LHCN-M2 (cell line): ENCODE data around the gene CENPA. TPM values are rescaled to one million over a fixed set of nuclear protein-coding genes. Genes with fewer than 3 reads are reported as not detected.
"Not testable (repeated sequence)": the region's sequence is repeated elsewhere in the genome, so short reads cannot be mapped to it uniquely, and the experiment has no call there.

Experiments
- DNase-seq: peaks from one replicate; pipeline ENCODE4 v3.0.0-alpha.2; 2012; ENCODE audit warnings: low read depth
- total RNA-seq: library from RNA; depleted of rRNA; stranded (reverse); fragments of >200 nt; gene quantifications from 2 replicates; pipeline ENCODE4 v1.2.3, GENCODE V29; 2014

Gene CENPA
- total RNA-seq, 1 experiment from 2014 or later = 22.1 TPM

DNA sequence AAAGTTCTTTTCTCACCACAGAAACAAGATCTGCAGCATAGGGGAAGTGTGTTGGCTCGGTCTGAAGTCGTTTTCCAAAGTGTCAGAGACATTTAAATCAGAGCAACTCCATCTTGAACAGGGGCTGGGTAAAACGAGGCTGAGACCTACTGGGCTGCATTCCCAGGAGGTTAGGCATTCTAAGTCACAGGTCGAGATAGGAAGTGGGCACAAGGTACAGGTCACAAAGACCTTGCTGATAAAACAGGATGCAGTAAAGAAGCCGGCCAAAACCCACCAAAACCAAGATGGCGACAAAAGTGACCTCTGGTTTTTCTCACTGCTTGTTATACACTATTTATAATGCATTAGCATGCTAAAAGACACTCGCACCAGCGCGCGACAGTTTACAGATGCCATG is 24.9 kb upstream of the CENPA start:
- DNase-seq = not testable (repeated sequence)

DNA sequence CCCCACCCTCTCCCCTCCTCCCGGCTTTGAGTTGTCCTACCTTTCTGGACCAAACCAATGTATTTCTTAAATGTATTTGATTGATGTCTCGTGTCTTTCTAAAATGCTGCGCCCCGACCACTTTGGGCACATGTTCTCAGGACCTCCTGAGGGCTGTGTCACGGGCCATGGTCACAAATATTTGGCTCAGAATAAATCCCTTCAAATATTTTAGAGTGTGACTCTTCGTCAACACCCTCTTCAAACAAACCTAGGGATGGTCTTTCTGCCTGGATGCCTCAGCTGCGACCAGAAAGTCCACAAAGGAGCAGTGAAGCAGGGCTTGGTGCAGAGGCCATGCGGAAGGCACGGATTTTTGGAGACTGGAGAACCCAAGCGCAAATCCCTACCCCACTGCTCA is 22.8 kb upstream of the CENPA start:
- no peak for DNase-seq

DNA sequence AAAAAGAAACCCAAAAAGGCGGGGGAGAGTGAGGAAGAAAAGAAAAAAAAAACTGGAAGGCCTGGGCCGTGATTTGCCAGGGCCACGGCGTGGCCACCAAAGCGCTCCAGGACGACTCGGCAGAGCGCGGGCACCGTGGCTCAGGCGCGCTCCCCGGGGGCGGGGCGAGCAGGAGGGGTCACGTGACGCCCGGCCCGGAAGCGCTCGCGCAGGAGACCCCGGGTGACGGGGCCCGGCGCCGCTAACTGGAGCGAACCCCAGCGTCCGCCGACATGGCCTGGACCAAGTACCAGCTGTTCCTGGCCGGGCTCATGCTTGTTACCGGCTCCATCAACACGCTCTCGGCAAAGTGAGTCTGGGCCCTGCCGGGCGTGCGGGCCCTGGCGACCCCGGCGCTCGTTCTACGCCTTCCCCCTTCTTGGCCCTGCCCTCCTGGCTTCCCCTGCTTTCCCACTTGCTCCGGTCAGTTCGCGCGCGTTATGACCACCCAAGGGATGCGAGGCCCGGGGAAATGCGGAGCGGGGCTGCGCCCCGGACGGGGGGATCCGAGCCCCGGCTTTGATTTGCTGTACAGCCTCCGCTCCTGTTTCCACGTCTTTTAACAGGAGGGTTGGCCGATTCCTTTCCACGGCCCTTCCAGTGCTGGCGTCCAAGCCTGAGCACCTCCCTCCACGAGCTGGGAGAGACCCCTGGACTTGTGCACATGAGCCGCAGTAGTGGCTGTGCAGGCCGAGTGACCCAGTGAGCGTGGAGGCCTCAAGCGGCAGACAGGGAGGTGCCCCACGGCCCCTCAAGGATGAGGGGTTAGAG is 21.6 kb upstream of the CENPA start, which contains the start of gene SLC35F6:
SLC35F6 (plus strand) TSS at position 207 of the 810 bp plus-strand sequence; CDS start at position 273, 66 bp downstream.
- DNase-seq = peak; percentile 78

DNA sequence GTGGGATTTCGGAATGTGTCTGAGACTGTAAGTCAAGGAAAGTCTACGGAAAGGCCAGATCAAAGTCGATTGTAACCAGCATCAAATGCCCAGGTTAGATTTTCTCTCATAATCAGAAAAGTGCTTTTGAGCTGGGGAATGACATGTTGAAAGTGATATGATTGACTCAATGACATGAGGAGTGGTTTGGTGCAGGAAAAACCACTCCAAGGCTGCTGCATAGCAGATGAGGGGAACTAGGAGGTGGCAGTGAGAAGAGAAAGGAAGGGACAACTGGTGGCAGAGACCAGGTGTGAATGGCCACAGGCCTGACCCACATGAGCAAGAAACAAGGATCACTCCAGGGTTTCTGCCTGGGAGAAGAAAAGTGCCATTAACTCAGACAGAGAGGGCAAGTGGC is 20.9 kb upstream of the CENPA start:
- DNase-seq = no peak

DNA sequence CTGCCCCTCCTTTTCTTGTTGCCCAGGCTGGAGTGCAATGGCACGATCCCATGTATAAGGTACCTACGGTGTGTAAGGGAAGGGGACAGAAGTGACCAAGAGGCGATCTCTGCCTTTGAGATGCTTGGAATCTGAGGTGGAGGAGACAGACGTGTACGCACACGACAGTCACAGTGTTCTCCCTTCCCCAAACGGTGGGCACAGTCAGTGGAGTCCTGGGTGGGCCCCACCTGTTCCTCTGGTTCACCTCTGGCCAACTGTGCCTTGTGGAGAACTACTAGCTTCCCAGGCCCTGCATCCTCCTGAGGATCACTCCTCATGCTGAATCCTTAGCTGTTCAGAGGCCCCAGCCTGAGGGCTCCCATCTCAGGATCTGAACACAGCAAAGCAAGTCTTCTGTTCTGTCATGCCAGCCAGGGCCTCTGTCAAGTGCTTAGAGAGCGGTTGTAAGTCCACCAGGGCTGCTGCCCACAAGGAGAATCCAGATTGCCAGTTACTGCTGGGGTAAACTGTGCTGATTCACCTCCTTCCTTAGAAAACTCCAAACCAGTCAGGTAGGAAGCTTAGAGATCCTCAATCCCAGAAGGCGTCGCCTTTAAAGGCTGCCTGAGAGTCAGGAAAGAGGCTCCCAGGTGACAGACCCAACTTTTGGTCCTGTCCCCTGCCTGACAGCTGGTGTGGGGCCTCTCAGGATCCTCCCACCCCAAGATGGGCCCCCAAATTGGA is 20.2 kb upstream of the CENPA start:
- no peak for DNase-seq

DNA sequence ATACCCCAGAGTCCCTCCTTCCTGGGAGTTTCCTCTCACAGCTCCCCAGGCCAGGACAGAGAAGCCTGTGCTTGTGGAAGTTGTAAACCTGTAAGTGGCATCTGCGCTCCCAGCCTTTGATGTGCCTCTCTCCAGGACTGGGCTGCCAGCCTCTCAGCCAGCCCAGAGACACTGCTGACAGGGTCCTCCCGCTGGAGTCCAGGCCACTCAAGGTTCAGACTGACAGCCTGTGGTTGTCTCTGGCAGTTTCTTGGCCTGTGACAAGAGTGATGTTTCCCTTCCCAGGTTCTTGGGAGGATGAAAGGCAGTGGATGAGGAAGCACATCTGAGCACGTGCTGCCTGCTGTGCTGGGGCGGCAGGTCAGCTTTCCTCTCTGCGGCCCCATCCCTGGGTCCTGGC is 18.7 kb upstream of the CENPA start:
- no peak for DNase-seq

DNA sequence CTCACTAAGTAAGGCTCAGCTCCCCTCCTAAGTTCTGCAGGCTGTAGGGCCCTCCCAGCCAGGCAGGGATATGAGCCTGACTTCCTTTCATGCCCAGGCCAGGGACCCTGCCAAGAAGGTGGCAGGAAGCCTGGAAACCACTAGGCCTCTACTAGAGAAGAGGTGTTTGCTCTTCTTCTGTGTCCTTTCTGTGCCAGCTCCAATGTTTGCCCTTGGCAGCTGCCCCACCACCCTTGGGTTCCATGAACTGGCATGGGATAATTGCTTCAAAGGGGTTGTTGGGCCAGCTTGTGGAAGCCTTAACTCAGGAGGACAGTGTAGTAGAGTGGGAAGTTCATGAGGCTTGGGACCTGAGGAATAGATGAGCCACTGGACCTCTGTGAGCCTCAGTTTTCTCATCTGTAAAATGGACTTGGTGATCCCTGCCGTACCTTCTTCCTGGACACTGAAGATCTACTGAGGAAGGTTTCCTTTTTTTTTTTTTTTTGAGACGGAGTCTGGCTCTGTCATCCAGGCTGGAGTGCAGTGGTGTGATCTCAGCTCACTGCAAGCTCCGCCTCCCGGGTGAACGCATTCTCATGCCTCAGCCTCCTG is 17.9 kb upstream of the CENPA start:
- DNase-seq = no peak

DNA sequence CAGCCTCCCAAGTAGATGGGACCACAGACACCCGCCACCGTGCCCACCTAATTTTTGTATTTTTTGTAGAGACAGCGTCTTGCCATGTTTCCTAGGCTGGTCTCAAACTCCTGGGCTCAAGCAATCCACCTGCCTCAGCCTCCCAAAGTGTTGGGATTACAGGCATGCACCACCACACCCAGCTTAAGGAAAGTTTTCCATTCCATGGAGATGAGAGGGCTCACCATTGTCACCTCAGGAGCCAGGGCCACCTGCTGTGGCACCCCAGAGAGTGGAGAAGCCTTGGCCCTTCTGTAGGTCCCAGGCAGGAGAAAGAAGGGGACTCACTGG is 17.1 kb upstream of the CENPA start:
- no peak for DNase-seq

DNA sequence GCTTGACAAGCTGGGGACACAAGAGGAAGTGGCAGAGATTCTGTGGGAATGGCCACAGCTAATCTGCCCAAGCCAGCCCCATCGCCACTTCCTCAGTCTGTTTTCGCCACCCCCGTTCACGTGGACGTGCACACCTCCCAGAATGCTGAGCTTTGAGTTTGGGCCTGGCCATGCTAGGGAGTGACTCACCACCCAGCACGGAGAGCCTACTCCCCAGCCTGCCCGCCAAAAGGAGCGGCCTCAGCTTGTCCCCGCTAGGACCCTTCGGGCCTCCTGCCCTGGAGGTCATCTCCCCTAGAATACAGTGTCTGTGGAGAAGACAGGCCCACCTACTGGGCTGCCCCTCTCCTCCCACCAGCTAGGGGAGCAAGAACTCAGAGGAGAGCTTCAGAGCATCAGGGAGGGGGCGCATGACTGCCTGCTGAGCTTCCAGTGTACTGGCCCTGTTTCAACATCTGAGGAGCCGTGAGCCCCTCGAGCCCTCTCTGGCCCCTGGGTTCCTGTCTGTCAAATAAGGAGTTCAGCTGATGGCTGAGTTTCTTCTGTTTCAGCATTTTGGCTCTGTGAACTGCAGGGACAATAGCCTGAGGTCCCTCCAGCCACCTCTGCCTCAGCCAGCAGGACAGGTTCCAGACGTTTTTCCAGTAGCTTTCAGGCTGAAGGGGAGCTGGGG is 16.6 kb upstream of the CENPA start:
- DNase-seq = no peak

DNA sequence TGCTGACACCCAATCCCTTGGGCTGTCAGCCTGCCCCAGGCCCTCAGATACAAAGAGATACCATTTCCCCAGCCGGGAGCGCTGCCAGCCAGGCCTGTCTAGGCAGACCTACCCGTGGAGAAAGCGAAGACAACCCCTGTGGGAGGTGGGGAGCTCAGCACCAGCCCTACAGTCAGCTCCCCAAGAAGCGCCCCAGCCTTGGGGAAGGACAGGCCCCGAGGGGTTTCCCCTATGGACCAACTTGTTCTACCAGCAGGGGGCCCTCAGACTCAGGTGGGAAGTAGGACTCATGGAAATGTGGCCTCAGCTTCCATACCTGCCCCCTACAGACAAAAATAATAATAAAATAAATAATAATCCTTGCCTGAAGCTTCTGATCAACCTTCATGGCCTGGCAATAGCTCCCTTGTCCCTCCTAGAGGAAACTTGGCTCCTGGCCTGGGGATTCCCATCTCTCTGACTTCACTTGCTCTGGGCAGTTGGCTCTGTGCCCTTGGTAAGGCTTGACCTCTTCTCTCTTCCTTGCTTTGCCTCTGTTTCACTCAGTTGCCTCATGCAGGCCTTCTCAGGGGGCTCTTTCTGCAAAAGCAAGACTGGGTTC is 14.8 kb upstream of the CENPA start:
- peak; percentile 28 for DNase-seq

DNA sequence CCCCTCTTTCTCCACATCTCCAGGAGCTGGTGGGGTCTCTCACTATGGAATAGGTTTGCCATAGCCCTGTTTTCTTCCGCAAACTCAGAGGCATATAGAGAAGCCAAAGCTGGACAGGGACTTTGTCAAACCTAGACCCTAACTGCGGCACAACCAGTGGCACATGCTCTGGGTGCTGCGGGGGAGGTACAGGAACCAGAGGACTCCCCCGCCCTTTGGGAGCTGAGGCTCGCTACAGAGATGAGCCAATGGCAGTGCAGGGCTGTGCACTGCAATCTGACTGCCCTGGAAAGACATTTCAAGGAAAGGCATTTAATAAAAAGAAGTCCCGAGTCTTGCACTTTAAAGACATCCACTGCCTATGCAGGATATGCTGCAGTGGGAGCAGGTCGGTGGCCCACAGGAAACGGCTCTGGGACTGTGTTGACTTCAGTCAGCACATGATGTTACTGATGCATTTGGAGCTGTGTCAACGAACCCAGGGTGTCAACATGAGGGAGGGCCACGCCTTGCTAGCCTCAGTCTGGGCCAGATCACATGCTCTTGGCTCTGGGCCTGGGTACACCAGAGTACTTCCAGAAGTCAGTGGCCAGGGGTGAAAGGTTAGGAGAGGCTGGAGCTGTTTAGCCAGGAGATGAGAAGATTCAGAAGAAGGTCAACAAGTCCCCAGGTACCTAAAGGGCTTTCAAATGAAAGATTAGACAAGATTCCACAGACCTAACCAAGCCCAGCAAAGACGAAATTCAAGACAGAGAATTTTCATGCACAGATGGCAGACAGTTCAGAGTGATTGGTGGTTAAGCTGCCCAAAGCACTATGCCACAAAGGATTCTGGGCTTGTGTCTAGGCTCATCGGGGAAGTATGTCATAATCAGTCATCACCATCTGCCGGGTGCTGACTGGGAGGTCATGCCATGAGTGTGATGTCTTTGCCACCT is 13.5 kb upstream of the CENPA start:
- peak; percentile 91 for DNase-seq

DNA sequence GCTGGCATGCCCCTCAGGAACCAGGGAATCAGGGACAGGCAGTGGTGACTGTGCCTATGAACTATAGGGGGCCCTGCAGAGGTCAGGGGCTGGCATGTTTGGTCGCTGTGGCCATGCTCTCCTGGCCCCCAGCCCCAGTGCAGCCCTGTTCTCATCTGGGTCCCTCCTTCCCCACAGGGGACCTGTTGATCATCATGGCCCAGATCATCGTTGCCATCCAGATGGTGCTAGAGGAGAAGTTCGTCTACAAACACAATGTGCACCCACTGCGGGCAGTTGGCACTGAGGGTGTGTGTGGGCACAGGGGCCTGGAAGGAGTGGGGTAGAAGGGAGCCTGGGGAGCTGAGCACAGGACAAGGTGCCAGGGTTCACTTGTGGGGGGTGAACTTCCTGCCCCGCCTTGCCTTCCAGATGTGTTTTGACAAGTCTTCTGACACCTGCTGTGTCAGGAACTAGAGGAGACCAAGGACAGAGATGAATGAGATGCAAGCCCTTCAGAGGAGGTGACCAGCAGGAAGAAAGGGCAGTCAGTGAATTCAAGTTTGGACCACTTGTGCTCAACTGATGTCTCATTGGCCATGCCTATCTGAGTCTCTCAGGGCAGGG is 9.6 kb upstream of the CENPA start:
- DNase-seq = no peak

DNA sequence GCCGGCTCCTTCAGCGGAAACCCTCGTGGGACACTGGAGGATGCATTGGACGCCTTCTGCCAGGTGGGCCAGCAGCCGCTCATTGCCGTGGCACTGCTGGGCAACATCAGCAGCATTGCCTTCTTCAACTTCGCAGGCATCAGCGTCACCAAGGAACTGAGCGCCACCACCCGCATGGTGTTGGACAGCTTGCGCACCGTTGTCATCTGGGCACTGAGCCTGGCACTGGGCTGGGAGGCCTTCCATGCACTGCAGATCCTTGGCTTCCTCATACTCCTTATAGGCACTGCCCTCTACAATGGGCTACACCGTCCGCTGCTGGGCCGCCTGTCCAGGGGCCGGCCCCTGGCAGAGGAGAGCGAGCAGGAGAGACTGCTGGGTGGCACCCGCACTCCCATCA is 7.8 kb upstream of the CENPA start:
- DNase-seq = no peak

DNA sequence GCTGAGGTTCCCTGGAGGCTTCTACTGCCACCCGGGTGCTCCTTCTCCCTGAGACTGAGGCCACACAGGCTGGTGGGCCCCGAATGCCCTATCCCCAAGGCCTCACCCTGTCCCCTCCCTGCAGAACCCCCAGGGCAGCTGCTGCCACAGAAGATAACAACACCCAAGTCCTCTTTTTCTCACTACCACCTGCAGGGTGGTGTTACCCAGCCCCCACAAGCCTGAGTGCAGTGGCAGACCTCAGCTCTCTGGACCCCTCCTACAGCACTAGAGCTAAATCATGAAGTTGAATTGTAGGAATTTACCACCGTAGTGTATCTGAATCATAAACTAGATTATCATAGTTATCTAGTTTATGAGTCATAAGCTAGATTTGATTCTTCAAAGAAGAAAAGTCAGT is 7.3 kb upstream of the CENPA start:
- DNase-seq = no peak

DNA sequence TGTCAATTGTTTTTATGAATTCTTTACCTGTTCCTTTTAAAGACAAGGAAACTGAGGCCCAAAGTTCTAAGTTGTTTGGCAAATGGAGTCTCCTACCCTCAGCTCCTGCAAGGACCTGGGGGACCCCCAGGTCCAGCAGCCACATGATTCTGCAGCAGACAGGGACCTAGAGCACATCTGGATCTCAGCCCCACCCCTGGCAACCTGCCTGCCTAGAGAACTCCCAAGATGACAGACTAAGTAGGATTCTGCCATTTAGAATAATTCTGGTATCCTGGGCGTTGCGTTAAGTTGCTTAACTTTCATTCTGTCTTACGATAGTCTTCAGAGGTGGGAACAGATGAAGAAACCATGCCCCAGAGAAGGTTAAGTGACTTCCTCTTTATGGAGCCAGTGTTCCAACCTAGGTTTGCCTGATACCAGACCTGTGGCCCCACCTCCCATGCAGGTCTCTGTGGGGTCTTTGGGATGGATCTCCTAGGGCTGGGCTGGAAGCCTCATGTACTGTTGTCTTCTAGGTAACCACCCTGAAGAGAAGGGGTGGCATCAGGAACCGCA is 5.6 kb upstream of the CENPA start:
- DNase-seq = no peak

DNA sequence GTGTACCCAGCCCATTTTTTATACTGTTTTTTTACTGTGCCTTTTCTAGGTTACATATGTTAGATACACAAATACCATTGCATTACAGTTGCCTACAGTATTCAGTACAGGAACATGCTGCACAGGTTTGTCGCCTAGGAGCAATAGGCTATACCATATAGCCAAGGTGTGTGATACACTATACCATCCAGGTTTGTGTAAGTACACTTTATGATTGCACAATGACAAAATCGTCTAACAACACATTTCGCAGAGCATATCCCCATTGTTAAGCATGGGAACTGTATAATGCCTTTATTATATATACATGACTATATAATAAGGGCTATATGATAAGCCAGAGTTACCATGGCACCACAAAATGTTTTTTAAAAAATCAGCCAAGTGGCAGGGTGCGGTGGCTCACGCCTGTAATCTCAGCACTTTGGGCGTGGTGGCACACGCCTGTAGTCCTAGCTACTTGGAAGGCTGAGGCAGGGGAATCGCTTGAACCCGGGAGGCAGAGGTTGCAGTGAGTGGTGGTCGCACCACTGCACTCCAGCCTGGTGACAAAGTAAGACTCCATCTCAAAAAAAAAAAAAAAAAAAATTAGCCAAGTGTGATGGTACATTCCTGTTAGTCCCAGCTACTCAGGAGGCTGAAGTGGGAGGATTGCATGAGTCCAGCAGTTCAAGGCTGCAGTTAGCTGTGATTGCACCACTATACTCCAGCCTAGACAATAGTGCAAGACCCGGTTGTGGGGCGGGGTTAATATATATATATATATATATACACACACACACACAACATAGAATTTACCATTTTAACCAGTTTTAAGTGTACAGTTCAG is 2.8 kb upstream of the CENPA start:
- no peak for DNase-seq

DNA sequence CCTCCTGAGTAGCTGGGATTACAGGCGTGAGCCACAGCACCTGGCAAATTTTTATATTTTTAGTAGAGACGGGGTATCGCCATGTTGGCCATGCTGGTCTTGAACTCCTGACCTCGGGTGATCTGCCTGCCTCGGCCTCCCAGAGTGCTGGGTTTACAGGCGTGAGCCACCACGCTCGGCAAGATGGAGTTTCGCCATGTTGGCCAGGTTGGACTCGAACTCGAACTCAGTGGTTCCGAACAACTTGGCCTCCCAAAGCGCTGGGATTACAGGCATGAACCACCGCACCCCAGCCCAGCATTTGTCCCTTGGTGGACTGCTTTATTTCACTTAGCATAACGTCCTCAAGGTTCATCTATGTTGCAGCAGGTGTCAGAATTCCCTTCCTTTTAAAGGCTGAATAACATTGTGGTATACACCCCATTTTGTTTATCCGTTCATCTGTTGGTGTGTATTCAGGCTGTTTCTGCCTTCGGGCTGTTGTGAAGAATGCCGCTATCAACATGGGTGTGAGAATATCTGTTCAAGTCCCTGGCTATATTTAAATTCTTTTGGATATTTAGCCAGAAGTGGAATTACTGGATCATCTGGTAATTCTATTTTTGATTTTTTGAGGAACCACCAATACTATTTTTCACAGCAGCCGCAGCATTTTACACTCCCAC is 1.2 kb upstream of the CENPA start:
- no peak for DNase-seq
